ENCODE data around the gene THSD7A.
"Not testable (repeated sequence)": the region's sequence is repeated elsewhere in the genome, so short reads cannot be mapped to it uniquely, and the experiment has no call there.

- not testable (repeated sequence) for TF ChIP-seq CTCF (optimal IDR thresholded peaks at IDR 0.05 in 1 of 3, IDR thresholded peaks at IDR 0.05 in 1 of 3, conservative IDR thresholded peaks at IDR 0.05 in 1 of 3; ENCODE audit: extremely low read depth in 1 of 3, insufficient read depth in 2 of 3, low read length in 3 of 3); EZH2 (IDR thresholded peaks at IDR 0.05; ENCODE audit: low read length)
These were observed 310.0 kb downstream of the THSD7A start for GRCh38 chr7:11521964-11522499.

Data from keratinocyte (primary cell).